ENCODE data around the gene PRH2. TPM values are rescaled to one million over a fixed set of nuclear protein-coding genes. Genes with fewer than 3 reads are reported as not detected.

PRH2 gene
- polyA plus RNA-seq, 3 donors, result not detected

- H3K4me3 ChIP-seq (replicated peaks in 1 of 3; ENCODE audit: low read depth in 2 of 3, low read length in 3 of 3), result no peak overlapping the region
- intact Hi-C loops (cut with micrococcal nuclease), result no loop called here
- Mint-ChIP-seq H3K36me3 (no peaks in the 10 kb centered on the region), H3K27ac (no peak overlapping the region), H3K27me3 (ENCODE audit: low read depth in 3 of 3) (no peaks in the 10 kb centered on the region), H3K4me3 (no peak overlapping the region), H3K4me1 (peaks cover 2% of the 10 kb centered on the region), H3K9me3 (peaks cover 0 to 8% (median 0%) of the 10 kb centered on the region in 7 donors)
- no peaks in the 10 kb centered on the region for H3K4me1 ChIP-seq (ENCODE audit: control insufficient read depth in 1 of 2, insufficient read depth in 2 of 2, low read length in 2 of 2)
- no peaks in the 10 kb centered on the region for H3K36me3 ChIP-seq (replicated peaks in 1 of 2; ENCODE audit: control insufficient read depth in 1 of 2, insufficient read depth in 2 of 2, low read length in 2 of 2)
- H3K79me2 ChIP-seq (ENCODE audit: insufficient read depth, low read length), result no peaks in the 10 kb centered on the region
- peaks cover 0 to 2% of the 10 kb centered on the region in 2 donors for H3K9me3 ChIP-seq (replicated peaks in 1 of 2; ENCODE audit: control insufficient read depth in 1 of 2, insufficient read depth in 1 of 2, low read length in 2 of 2)
- no peak overlapping the region for H2AFZ ChIP-seq (ENCODE audit: insufficient read depth, low read depth, low read length, poor library complexity, severe bottlenecking)
- H3K27ac ChIP-seq (ENCODE audit: low read depth in 1 of 2, low read length in 2 of 2), result no peak overlapping the region
- no peak overlapping the region for H3K4me2 ChIP-seq (replicated peaks; ENCODE audit: extremely low read depth, low read length, poor library complexity, severe bottlenecking)
- TF ChIP-seq CTCF (IDR thresholded peaks at IDR 0.05), result no peak
- no CpG with 5 or more reads among the region's 8 CpGs for WGBS (ENCODE audit: insufficient coverage)
- no peaks in the 10 kb centered on the region for H4K20me1 ChIP-seq (ENCODE audit: insufficient read depth, low read length)
- no peak overlapping the region for H3K9ac ChIP-seq (ENCODE audit: insufficient read depth, low read length, poor library complexity, severe bottlenecking)
- no peak for DNase-seq
- no peaks in the 10 kb centered on the region for H3K27me3 ChIP-seq (ENCODE audit: control insufficient read depth in 2 of 2, insufficient read depth in 2 of 2, low read length in 2 of 2)
These were observed 18.7 kb upstream of the PRH2 start for GRCh38 chr12:10910380-10910779.

- intact Hi-C loops (cut with micrococcal nuclease), result no loop called here
- H2AFZ ChIP-seq (ENCODE audit: insufficient read depth, low read depth, low read length, poor library complexity, severe bottlenecking), result no peak overlapping the region
- no CpG with 5 or more reads among the region's 1 CpG for WGBS (ENCODE audit: insufficient coverage)
- H3K9me3 Mint-ChIP-seq, result peaks cover 0 to 12% (median 5%) of the 10 kb centered on the region in 7 donors
- peaks cover 0 to 3% (median 0%) of the 10 kb centered on the region in 3 donors for H3K27me3 Mint-ChIP-seq (ENCODE audit: low read depth in 3 of 3)
- H3K27ac Mint-ChIP-seq, result no peak overlapping the region
- H3K4me2 ChIP-seq (replicated peaks; ENCODE audit: extremely low read depth, low read length, poor library complexity, severe bottlenecking), result no peak overlapping the region
- H3K4me1 Mint-ChIP-seq, result no peaks in the 10 kb centered on the region
- no peak for DNase-seq
- H3K9ac ChIP-seq (ENCODE audit: insufficient read depth, low read length, poor library complexity, severe bottlenecking), result no peak overlapping the region
- H4K20me1 ChIP-seq (ENCODE audit: insufficient read depth, low read length), result no peaks in the 10 kb centered on the region
- H3K36me3 ChIP-seq (replicated peaks in 1 of 2; ENCODE audit: control insufficient read depth in 1 of 2, insufficient read depth in 2 of 2, low read length in 2 of 2), result no peaks in the 10 kb centered on the region
- no peaks in the 10 kb centered on the region for H3K9me3 ChIP-seq (replicated peaks in 1 of 2; ENCODE audit: control insufficient read depth in 1 of 2, insufficient read depth in 1 of 2, low read length in 2 of 2)
- H3K4me3 Mint-ChIP-seq, result no peak overlapping the region
- no peak for TF ChIP-seq CTCF (IDR thresholded peaks at IDR 0.05)
- no peak overlapping the region for H3K27ac ChIP-seq (ENCODE audit: low read depth in 1 of 2, low read length in 2 of 2)
- no peaks in the 10 kb centered on the region for H3K4me1 ChIP-seq (ENCODE audit: control insufficient read depth in 1 of 2, insufficient read depth in 2 of 2, low read length in 2 of 2)
- H3K79me2 ChIP-seq (ENCODE audit: insufficient read depth, low read length), result no peaks in the 10 kb centered on the region
- H3K27me3 ChIP-seq (ENCODE audit: control insufficient read depth in 2 of 2, insufficient read depth in 2 of 2, low read length in 2 of 2), result no peaks in the 10 kb centered on the region
- H3K36me3 Mint-ChIP-seq, result no peaks in the 10 kb centered on the region
- no peak overlapping the region for H3K4me3 ChIP-seq (replicated peaks in 1 of 3; ENCODE audit: low read depth in 2 of 3, low read length in 3 of 3)
These were observed 9.2 kb upstream of the PRH2 start for GRCh38 chr12:10919809-10920208.

All from CD14-positive monocyte (primary cell).